Activated CD4-positive, alpha-beta T cell treated with anti-CD3 and anti-CD28 coated beads, Interleukin-2, amount 50 U/mL, for 48 hours (primary cell): ENCODE measurements around the gene NEDD8.

ENCODE experiments used
- DNase-seq, 2 experiments: peaks; one replicate each; pipeline ENCODE4 v3.0.0-alpha.2; 2020

NEDD8 gene

GRCh38 chr14:24232121-24232644 is at the start of gene NEDD8:
NEDD8 (minus strand) TSS chr14:24232367; CDS start chr14:24232267, 100 bp downstream.
- DNase-seq = peak; percentile 92 to 94

- DNase-seq = no peak
Measured at GRCh38 chr14:24281636-24282035, 49.5 kb upstream of the NEDD8 start.

DNA sequence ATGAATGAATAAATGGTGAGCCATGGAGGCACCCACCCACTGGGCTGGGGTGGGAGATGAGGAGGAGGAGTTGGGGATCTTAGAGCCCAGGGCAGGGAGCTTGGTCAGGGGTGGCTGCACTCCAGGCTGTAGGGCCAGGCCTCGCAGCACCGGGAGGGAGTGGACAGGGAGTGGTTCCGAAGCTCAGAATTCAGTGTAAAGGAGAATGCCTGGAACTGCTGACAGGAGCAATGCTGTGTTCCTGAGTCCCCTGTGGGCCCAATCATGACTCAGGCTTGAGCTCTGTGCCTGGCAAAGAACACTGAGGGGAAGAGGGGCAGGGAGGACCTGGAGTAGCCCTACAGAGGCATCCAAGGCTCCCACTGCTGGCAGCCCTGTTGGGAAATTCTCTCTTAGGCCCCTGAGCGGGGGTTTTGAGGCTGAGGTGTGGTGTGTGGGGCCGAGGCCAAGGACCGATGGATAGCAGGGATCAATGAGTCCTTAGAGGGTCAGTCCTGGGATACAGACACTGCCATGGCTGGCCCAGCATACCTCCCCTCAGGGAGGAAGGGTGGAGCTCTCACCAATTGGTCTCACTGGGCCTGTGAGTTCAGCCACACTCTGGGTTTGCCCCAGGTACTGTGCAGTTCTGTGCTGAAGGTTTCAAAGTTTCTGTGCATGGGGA is 48.8 kb upstream of the NEDD8 start:
- DNase-seq = no peak

- DNase-seq = peak; percentile 61 to 73
Measured at GRCh38 chr14:24279301-24280186, 47.4 kb upstream of the NEDD8 start.

DNA sequence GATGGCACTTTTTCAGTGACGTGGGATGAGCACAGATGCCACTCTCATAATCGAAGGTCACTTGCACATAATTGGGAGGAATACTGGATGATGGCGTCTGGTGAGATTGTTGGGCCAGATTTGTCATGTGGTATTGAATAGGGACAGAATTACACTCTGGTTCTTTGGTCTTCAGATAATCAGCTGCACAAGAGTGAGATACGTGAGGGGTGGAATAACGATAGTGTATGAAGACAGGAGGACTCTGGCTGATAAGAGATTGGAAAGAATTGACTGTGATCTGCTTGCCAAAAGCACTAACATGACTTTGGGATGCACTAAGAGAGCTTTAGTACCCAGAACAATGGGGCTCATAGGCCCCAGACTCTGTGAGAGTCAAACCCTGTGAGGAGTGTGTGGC is 46.3 kb upstream of the NEDD8 start:
- no peak for DNase-seq

DNA sequence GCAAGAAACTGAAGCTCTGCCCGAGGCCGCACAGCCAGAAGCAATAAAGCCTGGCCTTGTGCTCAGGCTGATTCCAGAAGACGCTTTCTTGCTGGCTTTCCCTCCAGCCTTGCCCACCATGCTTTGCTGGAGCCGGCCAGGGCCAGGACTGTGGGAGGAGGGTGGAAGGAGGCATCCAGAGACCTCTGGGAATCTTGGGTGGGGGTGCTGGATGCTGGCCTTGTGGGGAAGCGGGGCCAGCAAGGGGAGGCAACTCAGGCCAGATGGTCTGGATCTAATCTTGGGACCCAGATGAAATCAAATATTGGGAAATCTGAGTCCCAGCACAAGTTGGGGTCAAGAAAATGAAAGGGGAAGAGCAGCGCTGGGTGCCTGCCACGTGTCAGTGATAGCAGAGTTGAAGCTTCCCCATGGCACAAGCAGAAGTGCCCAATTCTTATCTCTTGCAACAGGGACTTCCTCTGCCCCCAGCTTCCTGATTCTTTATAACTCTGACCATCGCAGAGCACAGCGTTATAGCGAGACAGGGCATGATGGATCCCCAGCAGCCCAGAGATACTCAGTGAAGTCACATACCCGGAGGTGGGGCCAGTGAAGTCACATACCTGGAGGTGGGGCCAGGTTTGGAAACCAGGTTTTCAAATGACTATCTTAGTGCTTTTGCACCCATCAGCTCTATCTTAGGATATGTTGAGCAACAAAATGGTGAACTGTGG is 45.6 kb upstream of the NEDD8 start:
- peak; percentile 20 to 48 for DNase-seq

DNA sequence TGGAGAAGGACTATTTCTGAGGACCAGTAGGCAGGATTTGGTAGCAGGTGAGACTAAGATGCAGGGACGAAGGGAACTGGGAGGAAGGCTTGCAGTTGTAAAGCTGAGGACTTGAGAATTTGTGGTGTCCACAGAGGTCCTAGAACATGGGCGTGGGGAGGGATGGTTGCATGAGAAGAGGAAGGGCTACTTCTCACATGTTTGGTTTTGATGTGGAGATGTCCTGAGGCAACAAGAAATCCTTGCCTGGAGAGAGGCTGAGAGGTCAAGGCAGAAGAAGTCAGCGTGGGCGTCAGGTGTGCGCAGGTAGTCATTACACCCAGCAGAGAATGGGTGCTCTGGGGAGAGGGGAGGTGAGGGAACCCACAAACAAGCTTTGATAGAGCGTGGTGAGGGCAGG is 44.9 kb upstream of the NEDD8 start:
- DNase-seq = no peak

GRCh38 chr14:24274101-24274543 is 42.0 kb upstream of the NEDD8 start:
- DNase-seq = peak; percentile 47 to 53

GRCh38 chr14:24273422-24273998 is 41.3 kb upstream of the NEDD8 start:
- no peak for DNase-seq

- no peak for DNase-seq
Measured at GRCh38 chr14:24272467-24272866, 40.3 kb upstream of the NEDD8 start.

DNA sequence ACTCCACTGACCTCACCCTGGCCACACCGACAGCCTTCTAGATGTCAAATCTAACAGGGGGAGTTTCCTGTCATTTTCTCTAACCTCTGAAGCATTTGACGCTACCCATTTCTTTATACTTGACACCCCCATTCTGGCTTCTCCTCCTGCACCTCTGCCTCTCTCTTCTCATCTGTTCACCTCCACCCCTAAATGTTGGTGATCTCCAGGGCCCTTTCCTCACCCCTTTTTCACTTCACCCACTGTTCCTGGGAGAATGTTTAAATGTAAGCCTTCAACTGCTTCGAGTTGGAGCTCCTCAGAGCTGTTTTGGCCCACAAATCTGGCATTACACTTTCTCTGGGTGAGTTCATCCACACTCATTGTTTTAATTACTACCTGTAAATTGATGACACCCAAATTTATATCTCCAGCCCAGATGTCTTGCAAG is 39.7 kb upstream of the NEDD8 start:
- DNase-seq = no peak

DNA sequence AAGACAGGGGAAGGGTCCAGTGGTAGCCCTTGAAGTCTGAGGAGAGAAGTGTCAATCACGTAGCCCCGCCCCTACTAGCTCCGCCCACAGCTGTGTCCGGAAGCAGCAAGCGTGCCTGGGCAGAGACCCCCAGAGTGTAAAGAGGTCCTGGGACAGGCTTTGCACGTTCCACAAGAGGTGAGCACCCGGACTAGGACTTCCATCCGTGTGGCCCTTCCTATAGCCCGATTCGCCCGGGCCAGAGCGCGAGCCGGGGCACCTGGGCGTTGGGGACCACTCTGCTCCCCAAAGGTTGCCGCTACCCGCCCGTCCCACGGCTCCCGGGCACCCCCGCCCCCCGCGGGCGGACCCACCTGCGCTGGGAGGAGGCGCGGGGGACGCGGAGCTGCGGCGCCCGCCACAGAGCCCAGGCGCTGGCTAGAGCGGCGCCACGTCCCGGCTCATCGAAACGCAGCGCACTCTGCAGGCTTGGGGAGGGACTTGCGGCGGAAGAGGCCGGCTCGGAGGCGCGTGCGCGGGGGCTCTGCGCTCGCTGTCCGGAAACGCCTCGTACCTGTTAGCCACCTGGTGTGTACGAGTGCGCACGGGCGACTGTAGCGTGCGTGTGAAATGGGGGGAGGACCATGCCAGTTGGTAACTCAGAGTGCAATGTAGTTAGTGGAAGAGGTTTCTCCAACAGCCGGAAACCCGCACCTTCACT is 39.1 kb upstream of the NEDD8 start, which contains the start of gene RABGGTA:
Gene RABGGTA, minus strand, starts transcription at position 464 of the 700 bp plus-strand sequence. CDS start 482 bp downstream, outside the sequence.
- peak; percentile 85 to 88 for DNase-seq

DNA sequence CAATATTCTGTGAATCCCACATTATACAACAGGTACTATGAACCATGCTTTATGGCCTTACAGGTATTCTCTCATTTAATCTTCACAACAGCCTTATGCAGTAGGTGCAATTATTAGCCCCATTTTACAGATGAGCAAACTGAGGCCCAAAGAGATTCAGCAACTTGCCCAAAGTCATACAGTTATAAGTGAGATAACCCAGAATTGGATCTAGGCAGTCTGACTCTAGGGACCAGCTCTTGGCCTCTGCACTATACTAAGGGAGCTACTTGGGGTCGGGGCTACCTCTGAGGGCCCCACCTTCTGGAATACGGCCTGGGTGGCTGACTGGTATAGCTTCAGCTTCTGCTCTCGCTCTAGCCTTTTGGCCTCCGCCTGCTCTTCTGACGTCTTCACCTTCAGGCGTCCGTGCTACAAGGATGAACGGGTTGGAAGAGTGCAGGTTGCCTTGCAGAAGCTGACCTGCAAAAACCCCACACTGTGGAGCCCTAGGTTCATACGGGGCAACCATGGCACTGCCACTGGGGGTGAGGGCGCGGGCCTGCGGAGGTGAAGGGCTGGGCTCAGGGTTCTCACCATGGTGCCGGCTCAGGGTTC is 38.5 kb upstream of the NEDD8 start:
- DNase-seq = no peak

DNA sequence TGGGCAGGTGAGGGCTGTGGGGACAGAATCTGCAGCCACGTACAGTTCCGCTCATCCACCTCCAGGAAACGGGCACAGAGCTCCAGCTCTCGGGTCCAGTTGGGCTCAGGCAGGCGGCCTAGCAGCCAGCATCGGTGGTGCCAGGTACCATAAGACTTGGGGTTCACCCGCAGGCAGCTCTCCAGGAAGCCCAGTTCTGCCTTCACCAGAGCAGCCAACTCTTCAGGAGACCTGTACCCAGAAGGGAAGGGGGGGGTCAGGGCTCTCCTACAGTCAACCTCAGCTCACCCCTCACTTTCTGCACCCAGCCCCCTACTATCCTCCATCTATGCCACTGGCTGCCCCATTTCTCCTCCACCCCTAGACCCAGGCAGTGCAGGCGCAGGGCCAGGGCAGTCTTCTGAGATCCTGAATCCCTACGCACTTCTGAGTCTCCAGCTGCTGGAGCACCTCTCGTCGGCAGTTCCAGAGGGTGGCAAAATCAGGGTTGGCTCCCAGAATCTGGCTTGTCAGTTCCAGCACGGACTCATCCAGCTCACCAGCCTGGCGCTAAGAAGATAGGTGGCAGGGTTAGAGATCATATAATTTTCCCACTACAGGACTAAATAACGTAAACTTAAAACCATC is 37.9 kb upstream of the NEDD8 start:
- no peak for DNase-seq

DNA sequence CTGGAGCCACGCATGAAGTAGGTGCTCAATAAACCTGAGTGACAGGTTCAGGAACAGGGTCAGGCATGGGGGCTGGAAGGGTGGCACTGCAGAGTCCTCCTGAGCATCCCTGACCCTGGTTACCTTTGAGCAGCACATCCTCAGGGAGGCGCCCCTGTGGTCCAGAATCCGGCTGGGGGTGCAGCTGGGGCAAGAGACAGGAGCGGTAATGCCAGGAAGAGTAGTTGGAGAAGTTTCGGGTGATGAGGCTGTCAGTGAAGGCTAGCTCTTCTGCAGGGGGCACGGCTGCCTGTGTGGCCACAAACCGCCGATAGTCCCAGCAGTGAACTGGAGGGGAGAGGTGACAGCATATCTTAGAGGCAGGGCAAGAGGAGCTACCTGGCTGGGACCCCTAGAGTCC is 37.2 kb upstream of the NEDD8 start:
- DNase-seq = no peak

DNA sequence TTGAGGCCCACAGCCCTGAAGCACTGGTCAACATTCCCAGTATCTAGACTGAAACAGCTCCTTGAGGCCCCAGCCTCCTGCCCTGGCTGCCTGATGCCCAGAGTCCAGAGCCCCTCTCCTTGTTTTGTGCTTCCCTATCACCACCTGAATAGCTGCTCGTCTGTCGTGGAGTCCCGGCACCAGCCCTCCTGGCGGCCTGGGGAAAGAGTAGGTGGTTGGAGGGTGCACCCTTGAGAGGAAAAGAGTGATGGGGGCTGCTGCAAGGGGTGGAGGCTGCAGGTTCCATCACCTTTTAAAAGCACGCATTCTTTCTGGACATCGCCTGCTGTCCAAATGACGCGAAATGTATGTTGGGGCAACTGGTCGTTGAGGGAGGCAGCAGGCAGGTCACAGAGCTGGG is 36.1 kb upstream of the NEDD8 start:
- DNase-seq = no peak

- no peak for DNase-seq
Measured at GRCh38 chr14:24267516-24267915, 35.3 kb upstream of the NEDD8 start.

- no peak for DNase-seq
Measured at GRCh38 chr14:24266344-24267244, 34.4 kb upstream of the NEDD8 start.

DNA sequence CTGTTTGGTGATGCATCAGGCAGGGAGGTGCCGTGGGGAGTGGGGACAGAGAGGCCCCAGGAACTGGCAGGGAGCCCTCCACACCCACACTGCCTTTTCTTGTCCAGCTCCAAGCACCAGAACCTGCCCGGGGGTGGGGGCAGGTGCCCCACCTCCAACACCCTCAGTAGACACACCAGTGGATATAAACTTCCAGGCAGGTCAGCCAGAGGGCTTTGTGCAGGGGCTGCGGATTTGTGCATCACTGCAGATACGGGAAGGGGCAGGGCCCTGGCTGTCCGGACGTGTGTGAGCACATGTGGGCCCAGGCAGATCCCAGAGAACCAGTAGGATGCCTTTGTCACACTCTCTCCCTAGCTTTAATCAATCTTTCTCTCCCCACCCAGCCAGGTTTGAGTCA is 32.1 kb upstream of the NEDD8 start:
- DNase-seq = no peak

DNA sequence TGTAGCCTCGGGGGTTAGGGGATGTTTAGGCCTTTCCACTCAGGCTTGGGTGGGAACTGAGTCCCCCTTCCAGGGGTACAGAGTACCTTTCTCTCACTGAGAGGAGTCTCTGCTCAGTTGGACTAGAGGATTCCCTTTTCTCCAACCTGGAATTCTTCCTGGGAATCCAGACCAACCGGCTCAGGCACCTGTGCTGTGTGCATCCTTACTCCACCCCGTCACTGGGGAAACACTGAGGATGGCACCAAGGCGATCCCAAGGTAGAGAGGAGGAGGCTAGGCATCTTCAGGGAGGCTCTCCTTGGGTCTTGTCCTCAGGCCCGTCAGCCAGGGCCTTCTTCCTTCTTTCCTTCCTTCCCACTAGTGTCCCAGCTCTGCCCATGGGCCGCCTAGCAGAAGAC is 31.7 kb upstream of the NEDD8 start:
- DNase-seq = no peak
